Thymus (tissue), 11 donors: ENCODE data around the gene C18orf32. TPM values are rescaled to one million over a fixed set of nuclear protein-coding genes. Genes with fewer than 3 reads are reported as not detected.
"Not testable (repeated sequence)": the region's sequence is repeated elsewhere in the genome, so short reads cannot be mapped to it uniquely, and the experiment has no call there.

ENCODE experiments used
- DNase-seq, 9 donors: peaks; one replicate each; pipeline ENCODE4 v3.0.0-alpha.2; 2013; ENCODE audit warnings: low spot score in 9 of 9, low read depth in 6 of 9, missing footprints in 1 of 9
- H3K27ac ChIP-seq, 2 donors: one replicate each; pipeline ENCODE4 v1.5.1; 2013; ENCODE audit warnings: control low read depth in 1 of 2, low read depth in 1 of 2, low read length in 1 of 2, mild to moderate bottlenecking in 1 of 2, moderate library complexity in 1 of 2
- H3K27me3 ChIP-seq, 2 donors: one replicate each; pipeline ENCODE4 v1.5.1; 2013; ENCODE audit warnings: low read length in 1 of 2; ENCODE audit not compliant: control insufficient read depth in 2 of 2, insufficient read depth in 1 of 2
- H3K36me3 ChIP-seq, 2 donors: one replicate each; pipeline ENCODE4 v1.5.1; 2013; ENCODE audit warnings: low read length in 1 of 2, mild to moderate bottlenecking in 1 of 2, moderate library complexity in 1 of 2; ENCODE audit not compliant: control insufficient read depth in 2 of 2, insufficient read depth in 2 of 2
- H3K4me1 ChIP-seq, 2 donors: one replicate each; pipeline ENCODE4 v1.5.1; 2013; ENCODE audit warnings: low read length in 2 of 2; ENCODE audit not compliant: control insufficient read depth in 2 of 2, insufficient read depth in 2 of 2
- H3K4me3 ChIP-seq, 2 donors: one replicate each; pipeline ENCODE4 v1.5.1; 2013; ENCODE audit warnings: low read length in 2 of 2, control low read depth in 1 of 2, mild to moderate bottlenecking in 1 of 2
- H3K9me3 ChIP-seq, 2 donors: one replicate each; pipeline ENCODE4 v1.5.1; 2013; ENCODE audit warnings: low read length in 1 of 2, mild to moderate bottlenecking in 1 of 2; ENCODE audit not compliant: control insufficient read depth in 2 of 2, insufficient read depth in 1 of 2
- WGBS: extraction: QIAGEN DNeasy Blood & Tissue Kit; methylation state at CpG from one replicate; pipeline ENCODE4 v1.1.7; 2013; 5-methylcytosine and 5-hydroxymethylcytosine counted together
- polyA plus RNA-seq: library from polyadenylated mRNA; stranded (reverse); fragments of 200-250 nt; gene quantifications from one replicate; pipeline ENCODE4 v1.2.3, GENCODE V29; 2013
- total RNA-seq: library from RNA; stranded (reverse); fragments of 120-200 nt; gene quantifications from one replicate; pipeline ENCODE4 v1.2.4, GENCODE V29; 2013
- donor health status: healthy.

Gene C18orf32
- total and polyA plus RNA-seq, 2 donors, result 26.6 to 95.3 TPM

DNA sequence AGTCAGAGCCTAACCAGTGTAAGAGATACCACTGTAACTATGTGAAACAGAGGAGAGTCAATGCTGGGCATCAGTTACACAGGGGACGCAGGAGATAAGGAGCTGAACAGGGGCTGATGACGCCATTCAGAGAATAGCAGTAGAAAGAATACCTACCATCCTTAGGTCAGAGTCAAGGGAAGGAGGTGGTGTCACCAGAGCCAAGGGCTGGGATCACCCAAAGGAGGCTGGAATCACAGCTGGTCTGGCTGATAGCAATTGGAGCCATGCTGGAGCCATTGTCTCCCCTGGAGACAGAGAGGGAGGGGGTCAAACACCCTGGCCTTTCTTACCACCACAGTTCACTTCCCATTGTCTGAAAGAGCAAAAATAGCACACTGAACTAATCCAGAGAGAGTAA lies 37.3 kb upstream of the C18orf32 start:
- DNase-seq, result no peak
- no peak overlapping the region for H3K27ac ChIP-seq
- H3K36me3 ChIP-seq, result no peaks in the 10 kb centered on the region
- no peaks in the 10 kb centered on the region for H3K9me3 ChIP-seq
- no peaks in the 10 kb centered on the region for H3K27me3 ChIP-seq
- H3K4me1 ChIP-seq, result no peaks in the 10 kb centered on the region
- WGBS, result 94% methylated on average over 2 of the region's 2 CpGs
- no peak overlapping the region for H3K4me3 ChIP-seq

DNA sequence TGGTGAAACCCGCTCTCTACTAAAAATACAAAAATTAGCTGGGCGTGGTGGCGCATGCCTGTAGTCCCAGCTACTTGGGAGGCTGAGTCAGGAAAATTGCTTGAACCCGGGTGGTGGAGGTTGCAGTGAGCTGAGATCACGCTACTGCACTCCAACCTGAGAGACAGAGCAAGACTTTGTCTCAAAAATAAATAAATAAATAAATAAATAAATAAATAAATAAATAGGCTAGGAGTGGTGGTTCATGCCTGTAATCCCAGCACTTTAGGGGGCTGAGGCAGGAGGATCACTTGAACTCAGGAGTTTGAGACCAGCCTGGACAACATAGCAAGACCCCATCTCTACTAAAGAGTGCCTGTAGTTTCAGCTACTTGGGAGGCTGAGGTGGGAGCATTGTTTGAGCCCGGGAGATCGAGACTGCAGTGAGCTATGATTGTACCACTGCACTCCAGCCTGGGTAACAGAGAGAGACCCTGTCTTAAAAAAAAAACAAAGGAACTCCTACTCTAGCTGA lies 36.6 kb upstream of the C18orf32 start:
- H3K4me1 ChIP-seq, H3K27ac ChIP-seq, H3K4me3 ChIP-seq, H3K9me3 ChIP-seq, DNase-seq, H3K36me3 ChIP-seq, H3K27me3 ChIP-seq: not testable (repeated sequence)
- WGBS, result 97% methylated on average over 7 of the region's 7 CpGs

DNA sequence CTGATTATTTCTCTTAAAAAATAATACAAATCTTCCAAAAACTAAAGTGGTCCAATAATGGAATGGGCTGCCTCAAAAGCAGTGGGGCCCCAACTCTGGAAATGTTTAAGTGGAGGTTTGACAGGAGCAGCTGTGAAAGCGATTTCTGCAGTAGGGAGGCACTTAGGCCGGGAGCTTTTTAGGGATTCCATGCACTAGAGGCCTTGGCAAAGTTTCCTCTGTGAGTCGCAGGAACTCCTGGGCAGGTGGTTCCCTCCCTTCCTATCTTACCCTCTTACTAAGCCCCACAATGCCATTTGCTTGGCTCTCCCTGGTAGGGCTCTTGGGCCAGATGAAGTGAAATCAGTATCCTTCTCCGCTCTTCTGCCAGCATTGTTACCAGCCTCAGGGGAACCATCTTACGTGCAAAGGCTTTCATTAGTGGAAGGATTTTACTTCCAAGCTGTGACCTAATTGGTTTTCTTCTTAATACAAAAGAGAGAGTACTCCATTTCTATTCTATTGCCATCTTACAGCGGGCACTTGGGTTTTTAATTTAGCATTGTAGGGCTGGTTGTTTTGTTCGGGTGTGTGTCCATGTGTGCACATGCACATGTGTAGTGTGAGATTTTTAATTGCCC lies 34.3 kb upstream of the C18orf32 start:
- Histone ChIP-seq H3K4me1 (no peaks in the 10 kb centered on the region), H3K9me3 (no peaks in the 10 kb centered on the region), H3K36me3 (no peaks in the 10 kb centered on the region), H3K27me3 (peaks cover 0 to 3% of the 10 kb centered on the region in 2 donors), H3K27ac (no peak overlapping the region), H3K4me3 (no peak overlapping the region)
- WGBS, result 98% methylated on average over 7 of the region's 7 CpGs
- no peak for DNase-seq

DNA sequence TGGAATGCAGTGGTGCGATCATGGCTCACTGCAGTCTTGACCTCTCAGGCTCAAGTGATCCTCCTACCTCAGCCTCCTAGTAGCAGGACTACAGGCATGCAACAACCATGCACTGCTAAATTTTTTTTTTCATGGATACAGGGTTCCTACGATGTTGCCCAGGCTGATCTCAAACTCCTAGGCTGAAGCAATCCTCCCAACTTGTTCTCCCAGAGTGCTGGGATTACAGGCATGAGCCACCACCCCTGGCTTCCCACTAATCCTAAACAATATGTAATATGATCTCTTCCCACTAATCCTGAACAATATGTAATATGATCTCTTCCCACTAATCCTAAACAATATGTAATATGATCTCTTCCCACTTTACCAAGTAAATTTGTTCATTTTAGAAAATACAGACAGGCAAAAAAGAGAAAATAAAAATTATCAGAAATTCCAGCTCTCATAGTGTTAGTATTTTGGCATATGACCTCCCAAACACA lies 33.7 kb upstream of the C18orf32 start:
- Histone ChIP-seq H3K4me1 (no peaks in the 10 kb centered on the region), H3K27me3 (peaks cover 0 to 3% of the 10 kb centered on the region in 2 donors), H3K27ac (no peak overlapping the region), H3K4me3 (no peak overlapping the region), H3K9me3 (no peaks in the 10 kb centered on the region), H3K36me3 (no peaks in the 10 kb centered on the region)
- WGBS, result 95% methylated on average over 2 of the region's 2 CpGs
- no peak for DNase-seq

DNA sequence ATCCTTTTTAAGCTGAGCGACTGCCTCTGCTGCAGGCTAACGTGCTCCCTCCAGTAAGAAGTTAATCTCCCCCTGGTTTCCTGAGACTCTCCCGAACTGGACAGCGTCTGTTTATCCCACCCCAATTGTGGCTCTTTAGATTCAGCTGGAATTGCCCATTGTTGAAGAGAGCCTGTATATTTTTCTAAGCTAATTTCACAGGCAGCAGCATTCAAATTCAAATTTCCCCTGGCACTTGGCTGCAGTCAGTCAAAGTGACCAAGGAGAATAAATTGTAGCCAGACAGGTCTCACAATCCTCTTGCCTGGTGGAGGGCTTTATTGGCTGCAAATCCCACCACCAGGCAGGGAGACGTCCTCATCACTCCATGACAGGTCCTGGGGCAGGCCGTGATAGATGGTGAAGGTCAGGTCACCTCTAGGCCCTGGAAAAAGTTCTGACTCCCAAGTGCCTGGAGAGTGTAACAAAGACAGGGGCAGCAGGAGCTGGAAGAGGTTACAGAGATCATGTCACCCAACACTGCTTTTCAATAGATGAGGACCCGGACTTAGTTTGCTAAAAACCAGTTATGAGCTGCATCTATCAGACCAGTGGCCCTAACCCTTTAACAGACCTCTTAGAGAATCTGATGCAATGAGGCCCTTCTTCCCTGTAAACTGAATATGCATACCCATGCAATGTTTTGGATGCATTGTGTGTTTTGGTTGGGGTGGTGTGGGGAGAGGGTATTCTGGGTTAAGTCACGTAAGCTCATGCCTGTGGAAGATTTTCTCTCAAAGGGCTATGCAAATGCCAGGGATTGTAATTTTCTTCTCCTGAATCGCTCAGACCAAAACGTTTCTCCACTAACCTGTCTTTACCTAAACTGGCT lies 32.3 kb upstream of the C18orf32 start:
- Histone ChIP-seq H3K27me3 (peaks cover 0 to 3% of the 10 kb centered on the region in 2 donors), H3K4me1 (no peaks in the 10 kb centered on the region), H3K27ac (no peak overlapping the region), H3K4me3 (no peak overlapping the region), H3K36me3 (no peaks in the 10 kb centered on the region), H3K9me3 (no peaks in the 10 kb centered on the region)
- no peak for DNase-seq
- 94% methylated on average over 10 of the region's 10 CpGs for WGBS

DNA sequence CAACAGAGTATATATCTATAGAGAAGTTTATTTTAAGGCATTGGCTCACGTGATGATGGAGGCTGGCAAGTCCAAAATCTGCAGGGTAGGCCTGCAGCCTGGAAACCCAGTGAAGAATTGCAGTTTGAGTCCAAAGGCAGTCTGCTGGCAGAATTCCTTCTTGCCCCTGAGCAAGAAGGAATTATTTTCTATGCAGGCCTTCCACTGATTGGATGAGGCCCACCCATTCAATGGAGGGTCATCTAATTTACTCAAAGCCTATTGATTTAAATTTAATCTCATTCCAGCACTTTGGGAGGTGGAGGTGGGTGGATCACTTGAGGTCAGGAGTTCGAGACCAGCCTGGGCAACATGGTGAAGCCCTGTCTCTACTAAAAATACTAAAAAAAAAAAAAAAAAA lies 30.4 kb upstream of the C18orf32 start:
- H3K4me1 ChIP-seq, result no peaks in the 10 kb centered on the region
- H3K27me3 ChIP-seq, result peaks cover 0 to 3% of the 10 kb centered on the region in 2 donors
- H3K4me3 ChIP-seq, result no peak overlapping the region
- 90% methylated on average over 2 of the region's 2 CpGs for whole genome bisulfite sequencing
- no peaks in the 10 kb centered on the region for H3K9me3 ChIP-seq
- no peak overlapping the region for H3K27ac ChIP-seq
- H3K36me3 ChIP-seq, result no peaks in the 10 kb centered on the region
- no peak for DNase-seq

DNA sequence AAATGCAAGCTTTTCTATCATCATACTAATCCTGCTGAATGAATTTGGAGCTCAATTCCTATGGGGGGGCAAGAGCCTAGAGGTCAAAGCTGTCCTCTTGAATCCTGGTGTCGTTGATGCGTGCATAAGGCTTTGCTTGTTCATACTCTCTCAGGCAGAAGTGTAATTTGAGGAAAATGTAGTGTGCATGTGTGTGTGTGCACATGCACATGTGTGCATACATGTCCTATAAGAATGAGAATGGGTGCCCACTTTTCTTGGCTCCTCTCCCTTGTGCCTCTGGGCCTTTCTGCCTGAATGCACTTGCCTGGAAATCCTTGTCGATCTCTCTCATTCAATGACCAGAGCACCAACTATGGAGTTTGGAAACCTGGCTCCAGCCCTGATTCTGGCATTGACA lies 28.5 kb upstream of the C18orf32 start:
- WGBS, result 88% methylated on average over 3 of the region's 3 CpGs
- Histone ChIP-seq H3K27me3 (peaks cover 0 to 3% of the 10 kb centered on the region in 2 donors), H3K36me3 (no peaks in the 10 kb centered on the region), H3K27ac (no peak overlapping the region), H3K4me3 (no peak overlapping the region), H3K4me1 (no peaks in the 10 kb centered on the region), H3K9me3 (no peaks in the 10 kb centered on the region)
- no peak for DNase-seq

DNA sequence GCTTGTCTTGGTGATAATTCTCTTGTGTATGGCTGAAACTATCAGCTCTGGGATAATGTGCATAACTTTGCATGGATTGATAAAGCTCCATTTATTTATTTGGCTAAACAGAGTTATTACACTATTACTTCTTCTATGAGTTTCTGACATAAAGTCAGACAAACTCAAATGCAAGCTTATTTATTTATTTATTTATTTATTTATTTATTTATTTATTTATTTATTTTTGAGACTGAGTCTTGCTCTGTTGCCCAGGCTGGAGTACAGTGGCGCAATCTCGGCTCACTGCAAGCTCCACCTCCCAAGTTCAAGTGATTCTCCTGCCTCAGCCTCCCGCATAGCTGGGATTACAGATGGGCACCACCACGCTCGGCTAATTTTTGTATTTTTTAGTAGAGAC lies 28.0 kb upstream of the C18orf32 start:
- H3K4me1 ChIP-seq, H3K9me3 ChIP-seq, H3K27me3 ChIP-seq, DNase-seq, H3K27ac ChIP-seq, H3K4me3 ChIP-seq, H3K36me3 ChIP-seq: not testable (repeated sequence)
- WGBS, result 98% methylated on average over 5 of the region's 5 CpGs

DNA sequence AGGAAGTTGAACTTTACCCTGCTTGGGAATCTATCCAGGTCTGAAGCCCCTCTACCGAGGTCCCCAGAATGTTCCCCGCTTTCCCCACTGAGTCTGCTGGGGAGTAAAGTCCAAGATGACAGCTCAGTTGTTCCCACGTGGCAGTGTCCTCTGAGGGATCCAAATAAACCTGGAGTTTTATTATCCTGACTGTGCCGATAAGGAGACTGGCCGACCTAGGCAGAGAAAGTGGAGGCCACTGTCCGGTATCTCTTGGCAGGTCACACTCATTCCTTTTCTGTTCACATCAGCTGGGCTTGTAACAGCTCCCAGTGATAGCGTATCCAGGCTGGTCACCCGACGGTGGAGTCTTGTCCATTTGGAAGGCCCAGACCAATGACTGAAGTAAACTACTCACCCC lies 27.5 kb upstream of the C18orf32 start:
- DNase-seq, result no peak
- H3K4me1 ChIP-seq, result no peaks in the 10 kb centered on the region
- 95% methylated on average over 9 of the region's 9 CpGs for WGBS
- no peaks in the 10 kb centered on the region for H3K9me3 ChIP-seq
- H3K4me3 ChIP-seq, result no peak overlapping the region
- H3K27me3 ChIP-seq, result peaks cover 2 to 3% of the 10 kb centered on the region in 2 donors
- no peaks in the 10 kb centered on the region for H3K36me3 ChIP-seq
- H3K27ac ChIP-seq, result no peak overlapping the region
